Caco-2 (cell line): Measurements from ENCODE around the gene SNAPC1. TPM values are rescaled to one million over a fixed set of nuclear protein-coding genes. Genes with fewer than 3 reads are reported as not detected.

Experiments used
- BruUV-seq: library from RNA; stranded (reverse); fragments of 400-500 nt; replicated peaks from 2 replicates; lab custom pipeline; 2021; lab: Mats Ljungman, UMichigan
- CTCF ChIA-PET: fragments of 300-600 bp; sonication (Branson Sonifier 250); formaldehyde crosslinking; loops from one replicate; lab custom pipeline; 2022; ENCODE audit warnings: antibody characterized with exemption; lab: Charles Lee
- POLR2A ChIA-PET: fragments of 300-600 bp; sonication (Branson Sonifier 250); formaldehyde crosslinking; loops from one replicate; lab custom pipeline; 2022; ENCODE audit warnings: antibody characterized with exemption; lab: Charles Lee
- DNase-seq, 2 experiments: peaks; one replicate each; pipeline versions ENCODE4 v3.0.0 to v3.0.0-alpha.2; 2020 to 2022
- H3K27me3 ChIP-seq: replicated peaks from 2 replicates; pipeline ENCODE4 v1.6.0; 2011; ENCODE audit warnings: low read length; ENCODE audit not compliant: control insufficient read depth, insufficient read depth
- H3K36me3 ChIP-seq: 2 replicates; pipeline ENCODE4 v1.5.1; 2011; ENCODE audit warnings: low read length; ENCODE audit not compliant: control insufficient read depth, insufficient read depth
- H3K4me1 ChIP-seq: fragments of 250-450 bp; sonication (Bioruptor Pico); 2 replicates; pipeline ENCODE4 v1.5.1; 2020; ENCODE audit warnings: mild to moderate bottlenecking
- H3K4me3 ChIP-seq: 2 replicates; pipeline ENCODE4 v1.5.1; 2011; ENCODE audit warnings: low read depth, mild to moderate bottlenecking, control low read depth, low read length
- H3K9me3 ChIP-seq: fragments of 250-450 bp; sonication (Bioruptor Pico); 2 replicates; pipeline ENCODE4 v1.5.1; 2020; ENCODE audit warnings: mild to moderate bottlenecking, moderate library complexity
- H3K27ac Mint-ChIP-seq: one replicate; pipeline ENCODE4 v1.8.0; 2022; ENCODE audit warnings: mixed read lengths; ENCODE audit not compliant: unreplicated experiment
- H3K27me3 Mint-ChIP-seq: one replicate; pipeline ENCODE4 v1.8.0; 2022; ENCODE audit warnings: mixed read lengths; ENCODE audit not compliant: insufficient read depth, unreplicated experiment
- H3K36me3 Mint-ChIP-seq: one replicate; pipeline ENCODE4 v1.8.0; 2022; ENCODE audit warnings: mild to moderate bottlenecking, mixed read lengths; ENCODE audit not compliant: insufficient read depth, unreplicated experiment
- H3K4me1 Mint-ChIP-seq: one replicate; pipeline ENCODE4 v1.8.0; 2022; ENCODE audit warnings: low read depth, mixed read lengths; ENCODE audit not compliant: unreplicated experiment
- H3K4me3 Mint-ChIP-seq: one replicate; pipeline ENCODE4 v1.8.0; 2022; ENCODE audit warnings: mild to moderate bottlenecking, moderate library complexity, mixed read lengths; ENCODE audit not compliant: unreplicated experiment
- H3K9me3 Mint-ChIP-seq: one replicate; pipeline ENCODE4 v1.8.0; 2022; ENCODE audit warnings: mixed read lengths; ENCODE audit not compliant: unreplicated experiment
- intact Hi-C: fragments of 100-400 bp; cut with micrococcal nuclease; formaldehyde crosslinking; loops from one replicate; pipeline ENCODE4 v1.10.0; 2022; ENCODE audit not compliant: unreplicated experiment
- total RNA-seq: library from RNA; stranded (reverse); gene quantifications from 2 replicates; pipeline ENCODE4 v1.2.3, GENCODE V29; 2022
- TF ChIP-seq, protein P1 (sequence below), 2 experiments: fragments of 200-600 bp in 1 of 2; IDR thresholded peaks; 1 replicate in 1 of 2; 2 replicates in 1 of 2; pipeline versions ENCODE4 v1.5.1 to v1.8.0; 2011 to 2022; ENCODE audit warnings: antibody characterized with exemption in 1 of 2, control low read depth in 1 of 2, inconsistent platforms in 1 of 2, low read depth in 1 of 2, low read length in 1 of 2, mild to moderate bottlenecking in 1 of 2, moderate library complexity in 1 of 2; ENCODE audit not compliant: insufficient read depth in 1 of 2, severe bottlenecking in 1 of 2, unreplicated experiment in 1 of 2

SNAPC1 gene
- total RNA-seq, 1 experiment from 2014 or later: 5.1 TPM

GRCh38 chr14:61841145-61841544 lies 78.9 kb downstream of the SNAPC1 start:
- no peaks in the 10 kb centered on the region for H3K4me1 Mint-ChIP-seq
- H3K27me3 ChIP-seq: no peaks in the 10 kb centered on the region
- TF ChIP-seq, protein P1, sequence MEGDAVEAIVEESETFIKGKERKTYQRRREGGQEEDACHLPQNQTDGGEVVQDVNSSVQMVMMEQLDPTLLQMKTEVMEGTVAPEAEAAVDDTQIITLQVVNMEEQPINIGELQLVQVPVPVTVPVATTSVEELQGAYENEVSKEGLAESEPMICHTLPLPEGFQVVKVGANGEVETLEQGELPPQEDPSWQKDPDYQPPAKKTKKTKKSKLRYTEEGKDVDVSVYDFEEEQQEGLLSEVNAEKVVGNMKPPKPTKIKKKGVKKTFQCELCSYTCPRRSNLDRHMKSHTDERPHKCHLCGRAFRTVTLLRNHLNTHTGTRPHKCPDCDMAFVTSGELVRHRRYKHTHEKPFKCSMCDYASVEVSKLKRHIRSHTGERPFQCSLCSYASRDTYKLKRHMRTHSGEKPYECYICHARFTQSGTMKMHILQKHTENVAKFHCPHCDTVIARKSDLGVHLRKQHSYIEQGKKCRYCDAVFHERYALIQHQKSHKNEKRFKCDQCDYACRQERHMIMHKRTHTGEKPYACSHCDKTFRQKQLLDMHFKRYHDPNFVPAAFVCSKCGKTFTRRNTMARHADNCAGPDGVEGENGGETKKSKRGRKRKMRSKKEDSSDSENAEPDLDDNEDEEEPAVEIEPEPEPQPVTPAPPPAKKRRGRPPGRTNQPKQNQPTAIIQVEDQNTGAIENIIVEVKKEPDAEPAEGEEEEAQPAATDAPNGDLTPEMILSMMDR (IDR thresholded peaks at IDR 0.05; ENCODE audit: insufficient read depth in 1 of 2, low read depth in 1 of 2, low read length in 1 of 2, severe bottlenecking in 1 of 2, unreplicated experiment in 1 of 2): no peak
- no peaks in the 10 kb centered on the region for H3K36me3 Mint-ChIP-seq
- H3K4me1 ChIP-seq: no peaks in the 10 kb centered on the region
- no peaks in the 10 kb centered on the region for H3K9me3 ChIP-seq
- no peak overlapping the region for H3K27ac Mint-ChIP-seq
- no peaks in the 10 kb centered on the region for H3K36me3 ChIP-seq
- H3K4me3 ChIP-seq: no peak overlapping the region
- peaks cover 5% of the 10 kb centered on the region for H3K27me3 Mint-ChIP-seq
- ChIA-PET CTCF (interaction anchor here (0.7 kb wide), 1 partner anchor 106 kb away, joined by 3 read pairs; no protein-coding TSS in a partner anchor), POLR2A (no interaction called here)
- H3K9me3 Mint-ChIP-seq: no peaks in the 10 kb centered on the region
- BruUV-seq: no TSS peak
- intact Hi-C loops: no loop called here
- no peak for DNase-seq
- no peak overlapping the region for H3K4me3 Mint-ChIP-seq

Other genes starting within 250 kb of the SNAPC1 start
- 125 and 127 TPM in 2 replicates for gene HIF1A, start 66.9 kb upstream of the SNAPC1 start, total RNA-seq
- 0.68 and 1.00 TPM in 2 replicates for gene SYT16, start 50.3 kb downstream of the SNAPC1 start, total RNA-seq